Measurements from ENCODE around the gene SLC8A2. TPM values are rescaled to one million over a fixed set of nuclear protein-coding genes. Genes with fewer than 3 reads are reported as not detected.

Gene SLC8A2
- total and polyA plus RNA-seq, 2 of the 8 experiments (the other 6 are each of a cell fraction or from before 2014, with no cell fraction given), result 7.3 to 12.4 TPM

DNA sequence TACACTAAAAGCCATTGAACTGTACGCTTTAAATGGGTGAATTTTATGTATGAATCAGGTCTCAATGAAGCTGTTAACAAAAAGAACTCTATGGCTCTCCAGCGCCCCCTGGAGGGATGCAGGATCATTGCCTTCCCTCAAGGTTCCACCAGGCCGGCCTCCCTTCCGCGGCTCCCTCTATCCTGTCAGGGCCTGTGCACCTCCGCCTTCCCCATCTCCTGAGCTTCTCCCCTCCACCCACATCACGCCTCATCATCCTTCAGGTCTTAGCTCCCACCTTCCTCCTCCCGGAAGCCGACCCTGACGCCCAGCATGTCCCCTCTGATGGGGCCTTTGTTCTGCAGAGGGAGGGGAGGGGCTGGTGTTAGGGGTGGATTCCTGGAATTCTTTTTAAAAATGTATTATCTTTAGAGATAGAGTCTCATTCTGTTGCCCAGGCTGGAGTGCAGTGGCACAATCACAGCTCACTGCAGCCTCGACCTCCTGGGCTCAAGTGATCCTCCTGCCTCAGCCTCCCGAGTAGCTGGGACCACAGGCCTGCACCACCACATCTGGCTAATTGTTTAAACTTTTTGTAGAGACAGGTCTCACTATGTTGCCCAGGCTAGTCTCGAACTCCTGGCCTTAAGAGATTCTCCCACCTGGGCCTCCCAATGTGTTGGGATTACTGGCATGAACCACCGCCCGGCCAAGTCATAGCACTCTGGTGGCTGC is 80.0 kb downstream of the SLC8A2 start:
- WGBS, 2 experiments (ENCODE audit: extremely low coverage in 1 of 2, insufficient coverage in 1 of 2, insufficient read length in 1 of 2, insufficient replicate concordance in 2 of 2, low coverage in 1 of 2, low lambda C conversion rate in 2 of 2, missing lambda C conversion rate in 1 of 2), result 42% methylated on average over 15 of the region's 15 CpGs; no CpG with 5 or more reads in 1 of the 2 experiments
- peak overlapping the region; percentile 86 for H2BK120ac ChIP-seq (replicated peaks; ENCODE audit: low read depth, low read length)
- peak overlapping the region; percentile 41; the same call in 1 of the 2 replicates for H2BK12ac ChIP-seq (ENCODE audit: low read depth, low read length)
- FAIRE-seq, result peak; percentile 13
- no peak overlapping the region for H3K14ac ChIP-seq (ENCODE audit: insufficient read length)
- H3K56ac ChIP-seq (replicated peaks; ENCODE audit: insufficient read length, low read depth, low read length), result no peak overlapping the region
- H3K9ac ChIP-seq (replicated peaks in 1 of 4; ENCODE audit: extremely low read depth in 1 of 4, low read depth in 3 of 4, low read length in 3 of 4), result no peak overlapping the region
- H4K8ac ChIP-seq (ENCODE audit: extremely low read depth, insufficient read depth, low read length), result peak overlapping the region; percentile 88; the same call in 1 of the 2 replicates
- CTCF ChIA-PET (ENCODE audit: partially characterized antibody), result interaction anchor here (0.6 to 4.1 kb wide), 39 partner anchors 10 to 344 kb away, joined by 3 to 50 read pairs (median 5); partner anchors contain the start of genes DHX34 and MEIS3
- H3K79me1 ChIP-seq (ENCODE audit: low read depth, low read length), result no peaks in the 10 kb centered on the region
- no peaks in the 10 kb centered on the region for H3K23me2 ChIP-seq (ENCODE audit: low read depth, low read length)
- no peaks in the 10 kb centered on the region for H3K36me3 ChIP-seq (ENCODE audit: control insufficient read depth in 2 of 4, insufficient read depth in 4 of 4, low read length in 3 of 4)
- peak overlapping the region; percentile 40 for H2BK20ac ChIP-seq (ENCODE audit: low read length)
- no peak overlapping the region for H3K4me3 ChIP-seq (ENCODE audit: extremely low read depth in 1 of 4, insufficient read depth in 2 of 4, low read depth in 3 of 4, low read length in 4 of 4)
- peak overlapping the region; percentile 36; the same call in 1 of the 2 replicates for H2BK15ac ChIP-seq (ENCODE audit: low read length)
- POLR2A ChIA-PET (ENCODE audit: partially characterized antibody), result interaction anchor here (0.5 to 1.8 kb wide), 16 partner anchors 8 to 219 kb away, joined by 3 to 6 read pairs (median 4); no protein-coding TSS in a partner anchor
- peaks cover 0 to 3% (median 0%) of the 10 kb centered on the region in 4 experiments; a peak in 4 of 7 replicates for H3K4me1 ChIP-seq (replicated peaks in 1 of 4; ENCODE audit: control insufficient read depth in 3 of 4, insufficient read depth in 4 of 4, low read length in 3 of 4)
- H3K27me3 ChIP-seq (replicated peaks in 1 of 4; ENCODE audit: control insufficient read depth in 3 of 4, extremely low read depth in 1 of 4, insufficient read depth in 3 of 4, low read length in 3 of 4), result no peaks in the 10 kb centered on the region
- H3K9me3 ChIP-seq (ENCODE audit: insufficient read depth in 2 of 2, low read depth in 1 of 2, low read length in 1 of 2), result peaks cover 0 to 7% of the 10 kb centered on the region in 2 experiments; a peak in 2 of 4 replicates
- H2AK5ac ChIP-seq (ENCODE audit: low read depth, low read length), result no peak overlapping the region
- H4K5ac ChIP-seq (ENCODE audit: insufficient read length, low read depth, low read length), result peak overlapping the region; percentile 26
- peak overlapping the region; percentile 97 for H3K4ac ChIP-seq (replicated peaks; ENCODE audit: insufficient read length, low read depth, low read length)
- no peak overlapping the region for H3K23ac ChIP-seq (ENCODE audit: insufficient read length)
- peak overlapping the region; percentile 83 for H3K18ac ChIP-seq (ENCODE audit: extremely low read depth, low read length)
- H4K20me1 ChIP-seq (replicated peaks in 1 of 2; ENCODE audit: control insufficient read depth in 1 of 2, insufficient read depth in 2 of 2, low read length in 2 of 2), result no peaks in the 10 kb centered on the region
- no peak overlapping the region for H3K27ac ChIP-seq (ENCODE audit: low read depth, low read length)
- peak overlapping the region; percentile 97 for H4K91ac ChIP-seq (replicated peaks; ENCODE audit: insufficient read length, low read length)
- H2AFZ ChIP-seq (ENCODE audit: low read length), result no peak overlapping the region
- H3K79me2 ChIP-seq (ENCODE audit: control insufficient read depth in 1 of 2, insufficient read depth in 2 of 2, low read length in 2 of 2), result no peaks in the 10 kb centered on the region
- H2BK5ac ChIP-seq (ENCODE audit: low read depth, low read length), result peak overlapping the region; percentile 92; the same call in 1 of the 2 replicates
- no peak overlapping the region for H3K4me2 ChIP-seq (ENCODE audit: insufficient read depth in 1 of 2, low read depth in 2 of 2, low read length in 2 of 2)
- DNase-seq (ENCODE audit: low read depth in 1 of 2, low spot score in 2 of 2), result peak; percentile 89 to 97
- TF ChIP-seq TBP (IDR thresholded peaks at IDR 0.05; ENCODE audit: low read depth, low read length) (no peak; the same call in 1 of the 2 replicates), RFX5 (IDR thresholded peaks at IDR 0.05; ENCODE audit: borderline replicate concordance, low read depth, low read length) (no peak), TCF12 (IDR thresholded peaks at IDR 0.05; ENCODE audit: low read depth, low read length) (no peak), SP2 (IDR thresholded peaks at IDR 0.05; ENCODE audit: low read length) (no peak), RAD21 (IDR thresholded peaks at IDR 0.05 in 1 of 2, conservative IDR thresholded peaks at IDR 0.05 in 1 of 2; ENCODE audit: low read depth in 2 of 2, low read length in 2 of 2) (peak; percentile 65 to 68), RBBP5 (IDR thresholded peaks at IDR 0.05; ENCODE audit: borderline replicate concordance, low read depth, low read length) (no peak), CHD1 (IDR thresholded peaks at IDR 0.05; ENCODE audit: low read depth, low read length) (no peak), SUZ12 (IDR thresholded peaks at IDR 0.05; ENCODE audit: low read length) (no peak), RNF2 (IDR thresholded peaks at IDR 0.05; ENCODE audit: borderline replicate concordance, low read depth, low read length, missing control alignments, poor library complexity, severe bottlenecking) (no peak), MAFK (IDR thresholded peaks at IDR 0.05; ENCODE audit: low read depth, low read length) (no peak)
- TF ChIP-seq, protein P1, sequence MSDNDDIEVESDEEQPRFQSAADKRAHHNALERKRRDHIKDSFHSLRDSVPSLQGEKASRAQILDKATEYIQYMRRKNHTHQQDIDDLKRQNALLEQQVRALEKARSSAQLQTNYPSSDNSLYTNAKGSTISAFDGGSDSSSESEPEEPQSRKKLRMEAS (IDR thresholded peaks at IDR 0.05), result peak; percentile 36; the same call in 1 of the 2 replicates
